B cell (primary cell): Measurements from ENCODE around the gene SPOCK1. TPM values are rescaled to one million over a fixed set of nuclear protein-coding genes. Genes with fewer than 3 reads are reported as not detected.

Experiments used
- ATAC-seq: fragments of 200-7000 bp; cut with Tn5 transposase; one replicate; pipeline ENCODE4 v1.10.0; 2021; ENCODE audit warnings: low read depth, mild to moderate bottlenecking, moderate number of reproducible peaks, moderate library complexity
- CTCF ChIA-PET: fragments of 350-600 bp; sonication (Branson Sonifier 250); formaldehyde crosslinking; loops from one replicate; lab custom pipeline; 2021; ENCODE audit warnings: antibody characterized with exemption, inconsistent platforms; lab: Charles Lee
- POLR2A ChIA-PET: fragments of 350-600 bp; sonication (Branson Sonifier 250); formaldehyde crosslinking; loops from one replicate; lab custom pipeline; 2021; ENCODE audit warnings: antibody characterized with exemption; lab: Charles Lee
- DNase-seq: peaks from one replicate; pipeline ENCODE4 v3.0.0; 2013
- H2AFZ ChIP-seq: 2 replicates; pipeline ENCODE4 v1.6.1; 2012; ENCODE audit warnings: mild to moderate bottlenecking, low read depth, low read length; ENCODE audit not compliant: insufficient read depth, poor library complexity, severe bottlenecking
- H3K27ac ChIP-seq, 2 donors: 1 replicate in 1 of 2; 2 replicates in 1 of 2; pipeline ENCODE4 v1.5.1; 2012 to 2013; ENCODE audit warnings: low read length in 2 of 2, mild to moderate bottlenecking in 2 of 2, moderate library complexity in 1 of 2
- H3K27me3 ChIP-seq, 4 experiments: fragments of 200-600 bp in 1 of 4; sonication (generic) in 1 of 4; replicated peaks in 1 of 4; 1 replicate in 2 of 4; 2 replicates in 2 of 4; pipeline versions ENCODE4 v1.6.1 to v1.7.0; 2013 to 2016; ENCODE audit warnings: low read length in 3 of 4, mild to moderate bottlenecking in 2 of 4, mixed read lengths in 1 of 4, moderate library complexity in 1 of 4; ENCODE audit not compliant: insufficient read depth in 4 of 4, control insufficient read depth in 3 of 4; ENCODE audit errors: control extremely low read depth in 1 of 4
- H3K36me3 ChIP-seq, 2 experiments: replicated peaks in 1 of 2; 1 replicate in 1 of 2; 2 replicates in 1 of 2; pipeline versions ENCODE4 v1.6.1 to v1.7.1; 2013; ENCODE audit warnings: low read length in 1 of 2; ENCODE audit not compliant: insufficient read depth in 2 of 2, control insufficient read depth in 1 of 2; ENCODE audit errors: control extremely low read depth in 1 of 2, extremely low read depth in 1 of 2
- H3K4me1 ChIP-seq, 2 donors: fragments of 200-600 bp in 1 of 2; sonication (generic) in 1 of 2; 1 replicate in 1 of 2; 2 replicates in 1 of 2; pipeline versions ENCODE4 v1.5.1 to v1.6.1; 2013 to 2017; ENCODE audit warnings: low read length in 2 of 2; ENCODE audit not compliant: control insufficient read depth in 2 of 2, insufficient read depth in 2 of 2
- H3K4me2 ChIP-seq: replicated peaks from 2 replicates; pipeline ENCODE3; 2012; ENCODE audit warnings: mild to moderate bottlenecking, low read depth, low read length; ENCODE audit not compliant: poor library complexity, severe bottlenecking
- H3K4me3 ChIP-seq, 5 experiments: fragments of 200-600 bp in 1 of 5; sonication (generic) in 1 of 5; 1 replicate in 3 of 5; 2 replicates in 2 of 5; pipeline versions ENCODE4 v1.5.1 to v1.7.0; 2011 to 2016; ENCODE audit warnings: low read length in 4 of 5, mild to moderate bottlenecking in 4 of 5, low read depth in 2 of 5, control low read depth in 1 of 5, moderate library complexity in 1 of 5; ENCODE audit not compliant: insufficient read depth in 1 of 5; ENCODE audit errors: control extremely low read depth in 1 of 5, extremely low read depth in 1 of 5
- H3K79me2 ChIP-seq: fragments of 200-600 bp; sonication (generic); one replicate; pipeline ENCODE4 v1.6.0; 2016; ENCODE audit warnings: low read length; ENCODE audit not compliant: control insufficient read depth, insufficient read depth
- H3K9ac ChIP-seq: fragments of 200-600 bp; sonication (generic); 2 replicates; pipeline ENCODE4 v1.6.1; 2017; ENCODE audit warnings: mild to moderate bottlenecking, low read length, moderate library complexity
- H3K9me3 ChIP-seq, 3 donors: one replicate each; pipeline versions ENCODE4 v1.6.1 to v1.7.1; 2013; ENCODE audit warnings: low read length in 2 of 3; ENCODE audit not compliant: control insufficient read depth in 2 of 3, insufficient read depth in 1 of 3; ENCODE audit errors: control extremely low read depth in 1 of 3
- H4K20me1 ChIP-seq: 2 replicates; pipeline ENCODE4 v1.6.0; 2012; ENCODE audit warnings: mild to moderate bottlenecking, low read length; ENCODE audit not compliant: insufficient read depth, control insufficient read depth, poor library complexity, severe bottlenecking
- H3K27ac Mint-ChIP-seq: one replicate; pipeline ENCODE4 v1.8.0; 2021; ENCODE audit warnings: mixed read lengths
- H3K27me3 Mint-ChIP-seq: one replicate; pipeline ENCODE4 v1.8.0; 2021; ENCODE audit warnings: mixed read lengths
- H3K4me1 Mint-ChIP-seq: one replicate; pipeline ENCODE4 v1.8.0; 2021; ENCODE audit warnings: mixed read lengths
- H3K4me3 Mint-ChIP-seq: one replicate; pipeline ENCODE4 v1.8.0; 2021; ENCODE audit warnings: mixed read lengths
- H3K9me3 Mint-ChIP-seq: one replicate; pipeline ENCODE4 v1.8.0; 2022; ENCODE audit warnings: mixed read lengths; ENCODE audit not compliant: insufficient read depth
- EZH2 ChIP-seq: IDR thresholded peaks from 2 replicates; pipeline ENCODE4 v1.6.1; 2012; ENCODE audit warnings: borderline replicate concordance, low read depth, mild to moderate bottlenecking, moderate library complexity, low read length; ENCODE audit not compliant: insufficient read depth, poor library complexity, severe bottlenecking
- WGBS: methylation state at CpG from one replicate; pipeline ENCODE4 v1.1.5; 2013; ENCODE audit warnings: missing lambda C conversion rate; ENCODE audit not compliant: insufficient coverage; 5-methylcytosine and 5-hydroxymethylcytosine counted together
- intact Hi-C: fragments of 100-400 bp; cut with micrococcal nuclease; formaldehyde crosslinking; loops from one replicate; pipeline ENCODE4 v1.10.0; 2022
- polyA plus RNA-seq: library from polyadenylated mRNA; depleted of rRNA; stranded (reverse); fragments of >200 nt; gene quantifications from 2 replicates; pipeline ENCODE4 v1.2.3, GENCODE V29; 2012
- total RNA-seq, 2 donors: library from RNA; stranded (reverse); fragments of 120-200 nt in 1 of 2; gene quantifications; 1 replicate in 1 of 2; 2 replicates in 1 of 2; pipeline versions ENCODE4 v1.2.3 to v1.2.4, GENCODE V29; 2013 to 2022
- TF ChIP-seq, protein P1 (sequence below): fragments of 200-600 bp; IDR thresholded peaks from one replicate; pipeline ENCODE4 v1.8.0; 2022; ENCODE audit warnings: antibody characterized with exemption, mild to moderate bottlenecking

The SPOCK1 gene
- total and polyA plus RNA-seq, 2 donors (not counting 1 experiment from before 2014, with no cell fraction given): not detected

DNA sequence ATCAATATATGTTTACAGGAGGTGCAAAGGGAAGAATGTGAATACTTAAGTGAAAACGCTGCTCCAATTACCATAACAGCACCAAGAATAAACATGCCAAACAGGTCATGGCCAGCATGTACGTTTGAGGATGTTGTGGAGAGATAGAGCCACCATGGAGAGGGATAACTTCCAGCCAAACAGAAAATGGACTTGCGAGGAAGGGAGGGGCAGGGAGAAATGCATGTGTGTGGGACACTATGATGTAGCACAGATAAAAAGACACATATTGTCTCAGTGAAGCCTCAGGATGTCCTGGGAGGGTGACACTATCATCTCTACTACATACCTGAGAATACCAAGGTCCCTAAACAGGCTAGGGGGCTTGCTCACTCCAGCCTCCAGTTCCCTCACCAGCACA is 488.9 kb downstream of the SPOCK1 start:
- TF ChIP-seq EZH2: no peak
- TF ChIP-seq, protein P1, sequence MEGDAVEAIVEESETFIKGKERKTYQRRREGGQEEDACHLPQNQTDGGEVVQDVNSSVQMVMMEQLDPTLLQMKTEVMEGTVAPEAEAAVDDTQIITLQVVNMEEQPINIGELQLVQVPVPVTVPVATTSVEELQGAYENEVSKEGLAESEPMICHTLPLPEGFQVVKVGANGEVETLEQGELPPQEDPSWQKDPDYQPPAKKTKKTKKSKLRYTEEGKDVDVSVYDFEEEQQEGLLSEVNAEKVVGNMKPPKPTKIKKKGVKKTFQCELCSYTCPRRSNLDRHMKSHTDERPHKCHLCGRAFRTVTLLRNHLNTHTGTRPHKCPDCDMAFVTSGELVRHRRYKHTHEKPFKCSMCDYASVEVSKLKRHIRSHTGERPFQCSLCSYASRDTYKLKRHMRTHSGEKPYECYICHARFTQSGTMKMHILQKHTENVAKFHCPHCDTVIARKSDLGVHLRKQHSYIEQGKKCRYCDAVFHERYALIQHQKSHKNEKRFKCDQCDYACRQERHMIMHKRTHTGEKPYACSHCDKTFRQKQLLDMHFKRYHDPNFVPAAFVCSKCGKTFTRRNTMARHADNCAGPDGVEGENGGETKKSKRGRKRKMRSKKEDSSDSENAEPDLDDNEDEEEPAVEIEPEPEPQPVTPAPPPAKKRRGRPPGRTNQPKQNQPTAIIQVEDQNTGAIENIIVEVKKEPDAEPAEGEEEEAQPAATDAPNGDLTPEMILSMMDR: no peak
- ATAC-seq (no peak), DNase-seq (no peak)
- no peak overlapping the region for H3K4me2 ChIP-seq
- no peaks in the 10 kb centered on the region for H3K9me3 ChIP-seq
- Mint-ChIP-seq H3K4me1 (no peaks in the 10 kb centered on the region), H3K4me3 (no peak overlapping the region), H3K27me3 (no peaks in the 10 kb centered on the region), H3K27ac (no peak overlapping the region), H3K9me3 (no peaks in the 10 kb centered on the region)
- H4K20me1 ChIP-seq: no peaks in the 10 kb centered on the region
- ChIA-PET POLR2A (no interaction called here), CTCF (no interaction called here)
- no peak overlapping the region for H3K27ac ChIP-seq
- no peak overlapping the region for H2AFZ ChIP-seq
- intact Hi-C loops: no loop called here
- WGBS: 82% methylated on average over 2 of the region's 3 CpGs
- no peaks in the 10 kb centered on the region for H3K27me3 ChIP-seq
- no peaks in the 10 kb centered on the region for H3K4me1 ChIP-seq
- no peaks in the 10 kb centered on the region for H3K79me2 ChIP-seq
- H3K9ac ChIP-seq: no peak overlapping the region
- no peaks in the 10 kb centered on the region for H3K36me3 ChIP-seq
- no peak overlapping the region for H3K4me3 ChIP-seq

DNA sequence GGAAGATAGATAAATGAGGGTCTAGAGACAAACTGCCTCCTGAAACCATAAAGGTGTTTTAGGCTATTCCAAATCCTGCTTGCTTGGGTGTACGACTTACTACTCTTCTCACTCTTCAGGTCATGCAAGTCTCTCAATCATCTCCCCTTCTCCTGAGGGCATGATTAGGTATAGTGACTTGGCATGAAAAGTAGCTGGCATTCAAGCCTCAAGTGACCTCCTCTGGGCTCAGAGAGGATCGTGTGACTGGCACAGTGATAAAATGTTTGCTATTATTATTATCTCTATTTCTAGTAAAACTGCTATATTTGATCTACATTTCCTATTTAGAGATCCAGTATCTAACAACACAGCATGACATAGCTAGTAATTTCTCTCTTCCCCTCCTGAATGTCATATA is 494.8 kb downstream of the SPOCK1 start:
- no CpG with 5 or more reads among the region's 2 CpGs for WGBS

More for the DNA sequence above, 494.8 kb downstream of the SPOCK1 start:
- Mint-ChIP-seq H3K4me1 (no peaks in the 10 kb centered on the region), H3K4me3 (no peak overlapping the region), H3K27ac (no peak overlapping the region), H3K27me3 (no peaks in the 10 kb centered on the region), H3K9me3 (no peaks in the 10 kb centered on the region)
- Histone ChIP-seq H3K4me1 (no peaks in the 10 kb centered on the region), H3K4me2 (no peak overlapping the region), H3K27ac (no peak overlapping the region), H4K20me1 (no peaks in the 10 kb centered on the region), H2AFZ (no peak overlapping the region), H3K9ac (no peak overlapping the region), H3K36me3 (no peaks in the 10 kb centered on the region), H3K27me3 (no peaks in the 10 kb centered on the region), H3K79me2 (no peaks in the 10 kb centered on the region), H3K9me3 (no peaks in the 10 kb centered on the region), H3K4me3 (no peak overlapping the region)
- ATAC-seq: no peak
- CTCF ChIA-PET: no interaction called here
- POLR2A ChIA-PET: no interaction called here
- intact Hi-C loops: no loop called here
- TF ChIP-seq EZH2: no peak
- TF ChIP-seq, protein P1: no peak
- no peak for DNase-seq
